Measurements from ENCODE around the gene TECPR2. TPM values are rescaled to one million over a fixed set of nuclear protein-coding genes. Genes with fewer than 3 reads are reported as not detected.
A peak's percentile ranks its signal among the peaks of the same experiment; 100 is the strongest.

TECPR2 gene
- total and polyA plus RNA-seq, 2 of the 13 experiments (the other 11 are each of a cell fraction or from before 2014, with no cell fraction given), result 3.5 to 5.7 TPM

DNA sequence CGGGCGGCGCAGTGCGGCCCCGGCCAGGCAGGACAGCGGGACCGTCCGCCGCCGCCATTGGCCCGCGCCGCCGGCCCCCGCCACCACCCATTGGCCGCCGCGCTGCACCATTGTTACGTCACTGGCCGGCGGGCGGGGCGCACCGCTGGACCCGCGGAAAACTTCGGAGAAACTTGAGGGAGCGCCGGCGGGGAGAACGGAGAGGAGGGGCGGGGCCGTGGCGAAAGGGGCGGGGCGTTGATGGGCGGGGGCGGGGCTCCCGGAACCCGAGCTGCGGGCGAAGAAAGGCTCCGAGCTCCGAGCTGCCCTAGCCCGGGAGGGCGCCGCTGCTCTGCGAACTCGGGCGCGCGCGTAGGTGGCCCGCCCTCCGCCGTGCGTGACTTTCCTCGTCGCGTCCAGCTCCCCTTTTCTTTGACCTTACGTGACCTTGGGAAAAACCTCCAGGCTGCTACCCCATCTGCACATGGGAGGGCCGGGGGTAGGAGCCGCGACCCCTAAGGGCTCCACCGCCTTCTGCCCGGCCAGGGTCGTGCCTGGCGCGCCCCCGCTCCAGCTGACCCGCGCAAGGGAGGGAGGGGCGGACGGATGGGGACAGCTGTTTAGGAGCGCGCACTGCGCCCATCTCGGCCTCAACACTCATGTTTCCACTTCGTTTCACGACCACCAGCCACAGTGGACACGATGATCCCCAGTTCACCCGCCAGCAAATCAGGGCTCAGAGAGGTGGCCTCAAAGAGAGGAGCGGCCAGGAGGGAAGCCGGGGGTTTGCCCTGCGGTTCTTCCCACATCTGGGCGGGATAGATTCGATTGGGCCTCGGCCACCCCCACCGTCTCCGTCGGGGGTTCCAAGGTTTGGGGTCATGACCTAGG, 147.2 kb downstream of the TECPR2 start, which contains the start of gene ANKRD9 (continued):
- TF ChIP-seq, protein P1, sequence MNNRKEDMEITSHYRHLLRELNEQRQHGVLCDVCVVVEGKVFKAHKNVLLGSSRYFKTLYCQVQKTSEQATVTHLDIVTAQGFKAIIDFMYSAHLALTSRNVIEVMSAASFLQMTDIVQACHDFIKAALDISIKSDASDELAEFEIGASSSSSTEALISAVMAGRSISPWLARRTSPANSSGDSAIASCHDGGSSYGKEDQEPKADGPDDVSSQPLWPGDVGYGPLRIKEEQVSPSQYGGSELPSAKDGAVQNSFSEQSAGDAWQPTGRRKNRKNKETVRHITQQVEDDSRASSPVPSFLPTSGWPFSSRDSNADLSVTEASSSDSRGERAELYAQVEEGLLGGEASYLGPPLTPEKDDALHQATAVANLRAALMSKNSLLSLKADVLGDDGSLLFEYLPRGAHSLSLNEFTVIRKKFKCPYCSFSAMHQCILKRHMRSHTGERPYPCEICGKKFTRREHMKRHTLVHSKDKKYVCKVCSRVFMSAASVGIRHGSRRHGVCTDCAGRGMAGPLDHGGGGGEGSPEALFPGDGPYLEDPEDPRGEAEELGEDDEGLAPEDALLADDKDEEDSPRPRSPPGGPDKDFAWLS (CRISPR knock-in tag; IDR thresholded peaks at IDR 0.05; ENCODE audit: borderline replicate concordance), result no peak
- no peak for TF ChIP-seq SOX6 (IDR thresholded peaks at IDR 0.05)
- peak; percentile 6; the same call in 1 of the 2 replicates for TF ChIP-seq SOX6 (CRISPR knock-in tag; IDR thresholded peaks at IDR 0.05)
- no peak for TF ChIP-seq SRSF4 (IDR thresholded peaks at IDR 0.05; ENCODE audit: low read depth, low read length, poor library complexity, severe bottlenecking)
- TF ChIP-seq ZNF766 (CRISPR knock-in tag; IDR thresholded peaks at IDR 0.05; ENCODE audit: borderline replicate concordance), result no peak
- TF ChIP-seq ZNF879 (CRISPR knock-in tag; IDR thresholded peaks at IDR 0.05), result no peak
- no peak for TF ChIP-seq ZNF567 (CRISPR knock-in tag; IDR thresholded peaks at IDR 0.05; ENCODE audit: borderline replicate concordance)
- no peak for TF ChIP-seq ZNF383 (CRISPR knock-in tag; IDR thresholded peaks at IDR 0.05; ENCODE audit: borderline replicate concordance)
- TF ChIP-seq, protein P2, sequence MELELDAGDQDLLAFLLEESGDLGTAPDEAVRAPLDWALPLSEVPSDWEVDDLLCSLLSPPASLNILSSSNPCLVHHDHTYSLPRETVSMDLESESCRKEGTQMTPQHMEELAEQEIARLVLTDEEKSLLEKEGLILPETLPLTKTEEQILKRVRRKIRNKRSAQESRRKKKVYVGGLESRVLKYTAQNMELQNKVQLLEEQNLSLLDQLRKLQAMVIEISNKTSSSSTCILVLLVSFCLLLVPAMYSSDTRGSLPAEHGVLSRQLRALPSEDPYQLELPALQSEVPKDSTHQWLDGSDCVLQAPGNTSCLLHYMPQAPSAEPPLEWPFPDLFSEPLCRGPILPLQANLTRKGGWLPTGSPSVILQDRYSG (CRISPR knock-in tag; IDR thresholded peaks at IDR 0.05), result no peak
- TF ChIP-seq TARDBP (CRISPR knock-in tag; IDR thresholded peaks at IDR 0.05), result peak; percentile 51; the same call in 1 of the 2 replicates
- TF ChIP-seq REL (CRISPR knock-in tag; conservative IDR thresholded peaks at IDR 0.05), result no peak
- TF ChIP-seq KDM5B (CRISPR knock-in tag; IDR thresholded peaks at IDR 0.05; ENCODE audit: borderline replicate concordance), result no peak
- TF ChIP-seq, protein P3, sequence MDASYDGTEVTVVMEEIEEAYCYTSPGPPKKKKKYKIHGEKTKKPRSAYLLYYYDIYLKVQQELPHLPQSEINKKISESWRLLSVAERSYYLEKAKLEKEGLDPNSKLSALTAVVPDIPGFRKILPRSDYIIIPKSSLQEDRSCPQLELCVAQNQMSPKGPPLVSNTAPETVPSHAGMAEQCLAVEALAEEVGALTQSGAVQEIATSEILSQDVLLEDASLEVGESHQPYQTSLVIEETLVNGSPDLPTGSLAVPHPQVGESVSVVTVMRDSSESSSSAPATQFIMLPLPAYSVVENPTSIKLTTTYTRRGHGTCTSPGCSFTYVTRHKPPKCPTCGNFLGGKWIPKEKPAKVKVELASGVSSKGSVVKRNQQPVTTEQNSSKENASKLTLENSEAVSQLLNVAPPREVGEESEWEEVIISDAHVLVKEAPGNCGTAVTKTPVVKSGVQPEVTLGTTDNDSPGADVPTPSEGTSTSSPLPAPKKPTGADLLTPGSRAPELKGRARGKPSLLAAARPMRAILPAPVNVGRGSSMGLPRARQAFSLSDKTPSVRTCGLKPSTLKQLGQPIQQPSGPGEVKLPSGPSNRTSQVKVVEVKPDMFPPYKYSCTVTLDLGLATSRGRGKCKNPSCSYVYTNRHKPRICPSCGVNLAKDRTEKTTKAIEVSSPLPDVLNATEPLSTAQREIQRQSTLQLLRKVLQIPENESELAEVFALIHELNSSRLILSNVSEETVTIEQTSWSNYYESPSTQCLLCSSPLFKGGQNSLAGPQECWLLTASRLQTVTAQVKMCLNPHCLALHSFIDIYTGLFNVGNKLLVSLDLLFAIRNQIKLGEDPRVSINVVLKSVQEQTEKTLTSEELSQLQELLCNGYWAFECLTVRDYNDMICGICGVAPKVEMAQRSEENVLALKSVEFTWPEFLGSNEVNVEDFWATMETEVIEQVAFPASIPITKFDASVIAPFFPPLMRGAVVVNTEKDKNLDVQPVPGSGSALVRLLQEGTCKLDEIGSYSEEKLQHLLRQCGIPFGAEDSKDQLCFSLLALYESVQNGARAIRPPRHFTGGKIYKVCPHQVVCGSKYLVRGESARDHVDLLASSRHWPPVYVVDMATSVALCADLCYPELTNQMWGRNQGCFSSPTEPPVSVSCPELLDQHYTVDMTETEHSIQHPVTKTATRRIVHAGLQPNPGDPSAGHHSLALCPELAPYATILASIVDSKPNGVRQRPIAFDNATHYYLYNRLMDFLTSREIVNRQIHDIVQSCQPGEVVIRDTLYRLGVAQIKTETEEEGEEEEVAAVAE (CRISPR knock-in tag; IDR thresholded peaks at IDR 0.05; ENCODE audit: borderline replicate concordance), result 0 out of 2 replicates have a peak, but pooled peaks have one; percentile 14
- peak; percentile 66 for TF ChIP-seq SP4 (CRISPR knock-in tag; IDR thresholded peaks at IDR 0.05)
- TF ChIP-seq, protein P4, sequence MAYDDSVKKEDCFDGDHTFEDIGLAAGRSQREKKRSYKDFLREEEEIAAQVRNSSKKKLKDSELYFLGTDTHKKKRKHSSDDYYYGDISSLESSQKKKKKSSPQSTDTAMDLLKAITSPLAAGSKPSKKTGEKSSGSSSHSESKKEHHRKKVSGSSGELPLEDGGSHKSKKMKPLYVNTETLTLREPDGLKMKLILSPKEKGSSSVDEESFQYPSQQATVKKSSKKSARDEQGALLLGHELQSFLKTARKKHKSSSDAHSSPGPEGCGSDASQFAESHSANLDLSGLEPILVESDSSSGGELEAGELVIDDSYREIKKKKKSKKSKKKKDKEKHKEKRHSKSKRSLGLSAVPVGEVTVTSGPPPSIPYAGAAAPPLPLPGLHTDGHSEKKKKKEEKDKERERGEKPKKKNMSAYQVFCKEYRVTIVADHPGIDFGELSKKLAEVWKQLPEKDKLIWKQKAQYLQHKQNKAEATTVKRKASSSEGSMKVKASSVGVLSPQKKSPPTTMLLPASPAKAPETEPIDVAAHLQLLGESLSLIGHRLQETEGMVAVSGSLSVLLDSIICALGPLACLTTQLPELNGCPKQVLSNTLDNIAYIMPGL (CRISPR knock-in tag; IDR thresholded peaks at IDR 0.05; ENCODE audit: borderline replicate concordance in 1 of 2, low read depth in 1 of 2), result peak; percentile 21 to 45; a peak in 2 of 4 replicates
- TF ChIP-seq PRPF4 (IDR thresholded peaks at IDR 0.05; ENCODE audit: low read depth, low read length, poor library complexity, severe bottlenecking), result no peak
- no peak for TF ChIP-seq POLR2G (IDR thresholded peaks at IDR 0.05; ENCODE audit: low read depth, low read length)
- peak; percentile 55 for TF ChIP-seq HNRNPK (IDR thresholded peaks at IDR 0.05; ENCODE audit: low read depth, low read length, poor library complexity, severe bottlenecking)
- TF ChIP-seq ZNF720 (CRISPR knock-in tag; IDR thresholded peaks at IDR 0.05), result no peak
